Rectal smooth muscle tissue (tissue), 1 donor: ENCODE results near the gene BRAT1.

Experiments
- H3K27ac ChIP-seq: one replicate; pipeline ENCODE4 v1.7.0; 2013; ENCODE audit warnings: low read depth, low read length, inconsistent platforms
- H3K27me3 ChIP-seq: one replicate; pipeline ENCODE4 v1.7.0; 2013; ENCODE audit warnings: low read length; ENCODE audit not compliant: control insufficient read depth, insufficient read depth
- H3K36me3 ChIP-seq: one replicate; pipeline ENCODE4 v1.7.0; 2013; ENCODE audit warnings: low read length; ENCODE audit not compliant: control insufficient read depth, insufficient read depth
- H3K4me1 ChIP-seq: one replicate; pipeline ENCODE4 v1.7.0; 2013; ENCODE audit warnings: low read length; ENCODE audit not compliant: control insufficient read depth, insufficient read depth
- H3K4me3 ChIP-seq: one replicate; pipeline ENCODE4 v1.7.0; 2013; ENCODE audit warnings: low read length
- H3K9ac ChIP-seq: one replicate; pipeline ENCODE4 v1.7.0; 2013; ENCODE audit warnings: low read length

Gene BRAT1

DNA sequence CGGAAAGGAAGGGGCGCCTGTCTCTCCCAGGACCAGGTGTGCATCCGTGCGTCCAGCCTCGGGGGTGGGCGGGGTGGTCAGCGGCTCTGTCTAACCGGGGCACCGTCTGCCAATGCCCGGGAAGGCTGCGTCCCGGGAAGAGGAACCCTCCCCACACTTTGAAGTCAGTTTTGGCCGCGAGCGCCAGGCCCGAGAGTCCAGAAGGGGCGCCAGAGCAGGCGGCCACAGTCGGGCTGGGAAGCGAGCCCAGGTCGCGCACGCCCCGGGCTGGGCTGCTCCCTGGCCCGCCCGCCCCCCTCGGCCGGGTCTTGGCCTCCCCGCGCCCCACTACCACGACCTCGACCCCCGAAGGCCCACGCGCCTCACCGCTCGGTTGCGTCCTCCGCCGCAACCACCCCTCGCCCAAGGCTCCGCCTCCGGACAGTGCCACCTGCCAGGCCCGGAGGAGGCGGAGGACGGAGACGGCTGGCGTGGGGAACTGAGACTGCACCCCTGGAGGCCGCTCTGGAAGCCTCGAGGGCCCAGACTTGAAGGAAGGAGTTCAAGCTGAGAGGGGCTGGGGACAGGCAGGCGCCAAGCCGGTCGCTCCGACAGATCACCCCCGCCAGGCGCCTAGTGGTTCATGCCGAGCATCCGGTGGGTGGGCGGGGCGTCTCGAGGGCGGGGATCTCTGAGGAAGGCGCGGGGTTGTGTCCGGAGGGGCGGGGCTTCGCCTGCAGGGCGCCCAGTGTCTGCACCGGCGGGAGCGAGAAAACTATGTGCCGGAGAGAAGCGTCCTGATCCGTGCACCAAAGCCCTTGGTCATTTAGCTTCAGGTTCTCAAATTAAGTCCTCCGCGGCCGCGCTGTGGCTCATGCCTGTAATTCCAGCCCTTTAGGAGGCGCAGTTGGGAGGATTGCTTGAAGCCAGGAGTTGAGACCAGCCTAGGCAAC, at the start of gene BRAT1:
BRAT1 (minus strand) TSS at position 404 of the 932 bp plus-strand sequence. CDS start 1,093 bp downstream, outside the sequence.
- H3K4me1 ChIP-seq: peaks cover 9% of the 10 kb centered on the region
- no peaks in the 10 kb centered on the region for H3K36me3 ChIP-seq
- H3K4me3 ChIP-seq: peak within 1 kb of the TSS; percentile 90
- peak within 1 kb of the TSS; percentile 95 for H3K9ac ChIP-seq
- peak within 1 kb of the TSS; percentile 99 for H3K27ac ChIP-seq
- no peaks in the 10 kb centered on the region for H3K27me3 ChIP-seq

DNA sequence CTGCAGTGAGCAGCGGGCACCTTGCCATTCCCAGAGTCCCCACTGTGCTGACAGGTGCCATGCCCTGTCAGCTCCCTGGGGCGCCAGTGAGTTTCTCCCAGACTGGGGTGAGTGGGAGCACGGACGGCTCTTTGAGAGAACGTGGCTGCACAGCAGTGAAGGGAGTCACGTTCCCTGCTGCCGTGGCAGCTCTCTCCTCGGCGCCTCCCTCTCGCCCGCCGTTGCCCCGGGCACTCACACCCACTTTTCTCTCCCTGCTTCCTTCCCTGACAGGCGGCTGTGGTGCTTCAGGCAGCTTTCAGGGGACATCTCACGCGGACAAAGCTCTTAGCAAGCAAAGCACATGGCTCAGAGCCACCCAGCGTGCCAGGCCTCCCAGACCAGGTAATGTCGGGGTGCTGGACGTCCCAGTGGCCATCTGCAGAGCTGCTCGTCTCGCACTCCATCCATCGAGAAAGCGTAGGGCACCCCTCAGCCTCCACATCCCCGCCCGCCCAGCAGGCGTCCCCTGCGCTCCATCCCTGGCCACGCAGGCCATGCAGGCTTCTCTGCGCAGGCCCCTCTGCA, 49.4 kb upstream of the BRAT1 start:
- Histone ChIP-seq H3K4me1 (no peaks in the 10 kb centered on the region), H3K36me3 (peaks cover 9% of the 10 kb centered on the region), H3K27me3 (no peaks in the 10 kb centered on the region), H3K4me3 (no peak overlapping the region), H3K9ac (no peak overlapping the region), H3K27ac (no peak overlapping the region)

DNA sequence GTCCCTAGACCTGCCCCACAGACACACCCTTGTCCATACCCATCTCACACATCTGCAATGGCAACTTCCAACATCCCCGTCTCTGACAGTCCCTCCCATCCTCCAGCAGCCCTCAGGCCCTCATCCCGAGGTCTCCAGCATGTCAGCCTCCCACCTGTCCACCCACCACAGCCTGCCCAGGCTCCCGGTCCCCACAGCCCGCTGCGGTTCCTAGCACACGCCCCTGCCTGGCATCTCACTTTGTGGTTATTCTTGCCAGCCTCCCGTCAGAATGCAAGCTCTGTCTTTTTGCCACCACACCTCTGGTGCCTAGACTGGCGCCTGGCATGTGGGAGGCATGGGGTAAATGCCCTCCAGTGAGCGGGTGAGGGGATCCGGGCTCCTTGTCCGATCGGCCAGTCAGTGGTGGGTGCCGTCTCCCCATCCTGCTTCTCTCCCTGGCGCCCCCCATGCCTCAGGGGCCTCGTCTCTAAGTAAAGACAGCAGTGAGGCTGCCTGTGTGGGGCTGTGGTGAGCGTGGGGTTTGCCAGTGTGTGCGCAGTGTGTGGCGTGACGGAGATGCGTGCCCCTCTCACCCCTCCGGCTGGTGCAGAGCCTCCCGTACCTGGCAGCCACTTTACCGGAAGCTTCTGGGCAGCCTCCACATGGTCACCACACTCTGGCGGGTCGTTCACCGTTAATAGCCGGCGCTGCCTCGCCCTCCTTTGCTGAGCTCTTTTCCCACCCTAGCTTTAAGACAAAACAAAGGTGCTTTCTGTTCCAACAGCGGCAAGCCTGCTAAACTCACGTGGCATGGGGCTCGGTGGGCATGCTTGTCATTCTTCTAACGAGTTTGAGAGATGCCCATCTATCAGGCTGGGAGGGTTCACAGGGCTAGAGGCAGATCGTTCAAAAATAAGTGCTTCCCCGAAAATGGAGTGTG, 48.0 kb upstream of the BRAT1 start:
- peaks cover 11% of the 10 kb centered on the region for H3K36me3 ChIP-seq

DNA sequence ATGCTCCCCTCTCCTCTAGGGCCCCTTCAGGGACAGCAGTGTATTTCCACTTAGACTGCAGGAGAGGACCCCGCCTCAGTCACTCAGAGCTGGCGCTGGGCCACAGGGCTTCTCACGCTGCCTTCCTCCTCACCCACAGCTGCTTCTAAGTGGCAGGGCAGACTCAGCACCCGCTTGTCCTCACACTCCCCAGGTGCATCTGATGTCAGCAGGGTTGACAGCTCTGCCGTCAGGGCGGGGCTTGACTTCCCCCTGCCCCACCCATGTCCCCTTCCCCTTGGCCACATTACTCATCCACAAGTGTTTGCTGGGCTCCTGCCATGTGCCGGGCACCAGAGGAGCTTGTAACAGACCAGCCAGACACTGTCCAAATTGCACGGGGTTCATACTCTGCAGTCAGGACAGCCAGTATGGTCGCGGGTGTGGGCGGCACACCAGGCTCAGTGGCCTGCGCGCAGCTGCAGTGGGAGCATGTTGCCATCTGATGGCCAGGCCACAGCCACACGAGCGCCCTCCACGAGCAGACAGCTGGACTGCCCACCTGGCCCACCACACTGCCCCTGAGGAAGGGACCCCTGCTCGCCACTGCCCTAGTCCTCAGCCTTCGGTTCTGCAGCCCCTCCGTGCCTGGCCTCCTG, 47.2 kb upstream of the BRAT1 start:
- Histone ChIP-seq H3K4me1 (no peaks in the 10 kb centered on the region), H3K9ac (no peak overlapping the region), H3K27me3 (no peaks in the 10 kb centered on the region), H3K4me3 (no peak overlapping the region), H3K27ac (no peak overlapping the region), H3K36me3 (peaks cover 11% of the 10 kb centered on the region)

More for the DNA sequence above, 48.0 kb upstream of the BRAT1 start:
- no peaks in the 10 kb centered on the region for H3K4me1 ChIP-seq
- H3K27me3 ChIP-seq: no peaks in the 10 kb centered on the region
- no peak overlapping the region for H3K9ac ChIP-seq
- H3K27ac ChIP-seq: no peak overlapping the region
- no peak overlapping the region for H3K4me3 ChIP-seq

DNA sequence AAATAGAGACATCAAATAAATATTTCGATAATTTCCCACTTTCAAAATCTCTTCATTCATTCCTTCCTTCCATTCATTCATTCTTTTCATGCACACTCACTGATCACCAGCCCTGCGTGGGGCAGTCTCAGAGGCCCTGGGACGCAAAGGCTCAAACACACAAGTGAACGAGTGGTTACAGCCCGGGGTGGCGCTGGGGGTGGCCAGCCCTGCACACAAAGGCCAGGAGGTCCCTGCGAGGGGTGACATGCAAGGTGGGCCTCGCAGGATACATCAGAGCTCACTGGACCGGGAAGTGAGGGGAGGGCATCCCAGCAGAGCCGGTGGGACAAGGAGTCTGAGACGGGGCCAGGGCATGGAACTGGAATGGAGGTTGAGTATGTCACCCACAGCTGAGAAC, 46.6 kb upstream of the BRAT1 start:
- Histone ChIP-seq H3K4me3 (no peak overlapping the region), H3K27me3 (no peaks in the 10 kb centered on the region), H3K4me1 (no peaks in the 10 kb centered on the region), H3K27ac (no peak overlapping the region), H3K9ac (no peak overlapping the region), H3K36me3 (peaks cover 11% of the 10 kb centered on the region)

DNA sequence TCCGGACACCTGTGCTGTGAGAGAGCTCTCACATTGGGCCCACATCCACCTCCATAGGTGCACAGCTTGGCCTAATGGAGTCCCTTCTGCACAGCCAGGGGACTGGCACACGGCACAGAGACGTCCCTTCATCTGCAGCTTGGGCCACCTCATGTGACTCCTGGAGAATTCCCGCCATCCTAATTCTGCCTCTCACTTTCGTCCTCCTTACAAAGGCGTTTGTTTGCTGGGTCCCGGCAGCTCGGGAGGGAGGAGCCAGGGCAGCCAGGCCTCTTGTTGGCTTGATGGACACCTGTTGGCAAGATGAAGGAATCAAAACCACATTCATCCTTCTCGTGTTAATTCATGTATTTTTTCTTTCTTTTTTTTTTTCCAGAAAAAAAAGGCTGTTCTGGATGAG, 45.7 kb upstream of the BRAT1 start:
- Histone ChIP-seq H3K27me3 (no peaks in the 10 kb centered on the region), H3K4me1 (no peaks in the 10 kb centered on the region), H3K27ac (no peak overlapping the region), H3K4me3 (no peak overlapping the region), H3K9ac (no peak overlapping the region), H3K36me3 (peaks cover 11% of the 10 kb centered on the region)

DNA sequence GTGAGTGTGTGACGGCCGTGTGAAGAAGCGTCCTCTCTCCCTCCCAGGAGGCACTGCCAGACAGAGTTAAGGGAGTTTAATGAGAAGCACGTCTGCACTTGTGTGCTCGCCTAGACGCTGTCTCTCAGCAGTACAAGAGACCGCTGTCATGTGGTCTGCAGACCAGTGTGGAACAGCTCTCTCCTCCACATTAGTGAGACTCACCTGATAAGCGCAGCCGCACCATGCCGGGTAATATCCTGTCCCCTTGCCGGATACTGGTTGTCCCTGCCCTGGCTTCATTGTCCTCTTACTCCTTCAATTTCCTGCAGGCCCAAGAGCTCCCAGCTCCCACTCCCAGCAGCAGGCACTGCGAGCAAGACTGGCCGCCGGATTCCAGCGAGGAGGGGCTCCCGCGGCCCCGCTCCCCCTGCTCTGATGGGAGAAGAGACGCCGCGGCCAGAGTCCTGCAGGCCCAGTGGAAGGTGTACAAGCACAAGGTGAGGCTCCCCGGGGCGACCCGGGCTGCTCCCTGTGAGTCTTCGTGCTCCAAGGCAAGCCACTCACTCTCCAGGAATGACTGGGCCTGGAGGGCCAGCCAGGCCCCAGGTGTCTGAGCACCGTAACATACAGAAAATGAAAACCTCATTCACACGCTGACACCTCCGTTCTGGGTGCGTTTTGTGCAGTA, 43.0 kb upstream of the BRAT1 start:
- Histone ChIP-seq H3K27me3 (no peaks in the 10 kb centered on the region), H3K36me3 (peaks cover 21% of the 10 kb centered on the region), H3K4me3 (no peak overlapping the region)

DNA sequence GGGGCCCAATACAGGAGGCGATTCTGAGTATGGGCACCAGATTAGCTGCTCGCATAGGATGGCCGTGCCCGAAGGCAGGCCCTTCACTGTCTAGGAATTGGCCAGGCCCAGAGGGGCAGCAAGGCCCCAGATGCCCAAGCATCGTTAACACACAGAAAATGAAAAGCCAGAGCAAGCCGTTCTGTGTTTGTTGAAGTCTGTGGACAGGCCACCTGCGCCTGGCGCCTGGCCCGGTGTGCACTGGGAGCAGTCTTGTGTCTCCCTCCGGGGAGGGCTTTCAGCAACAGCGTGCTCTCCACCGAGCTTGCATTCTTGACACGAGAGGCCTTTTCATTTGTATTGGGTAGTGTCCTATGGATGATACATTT, 41.9 kb upstream of the BRAT1 start:
- Histone ChIP-seq H3K4me3 (no peak overlapping the region), H3K27me3 (no peaks in the 10 kb centered on the region), H3K27ac (no peak overlapping the region), H3K9ac (no peak overlapping the region), H3K36me3 (peaks cover 25% of the 10 kb centered on the region), H3K4me1 (no peaks in the 10 kb centered on the region)

More for the DNA sequence above, 43.0 kb upstream of the BRAT1 start:
- Histone ChIP-seq H3K27ac (no peak overlapping the region), H3K9ac (no peak overlapping the region), H3K4me1 (no peaks in the 10 kb centered on the region)

DNA sequence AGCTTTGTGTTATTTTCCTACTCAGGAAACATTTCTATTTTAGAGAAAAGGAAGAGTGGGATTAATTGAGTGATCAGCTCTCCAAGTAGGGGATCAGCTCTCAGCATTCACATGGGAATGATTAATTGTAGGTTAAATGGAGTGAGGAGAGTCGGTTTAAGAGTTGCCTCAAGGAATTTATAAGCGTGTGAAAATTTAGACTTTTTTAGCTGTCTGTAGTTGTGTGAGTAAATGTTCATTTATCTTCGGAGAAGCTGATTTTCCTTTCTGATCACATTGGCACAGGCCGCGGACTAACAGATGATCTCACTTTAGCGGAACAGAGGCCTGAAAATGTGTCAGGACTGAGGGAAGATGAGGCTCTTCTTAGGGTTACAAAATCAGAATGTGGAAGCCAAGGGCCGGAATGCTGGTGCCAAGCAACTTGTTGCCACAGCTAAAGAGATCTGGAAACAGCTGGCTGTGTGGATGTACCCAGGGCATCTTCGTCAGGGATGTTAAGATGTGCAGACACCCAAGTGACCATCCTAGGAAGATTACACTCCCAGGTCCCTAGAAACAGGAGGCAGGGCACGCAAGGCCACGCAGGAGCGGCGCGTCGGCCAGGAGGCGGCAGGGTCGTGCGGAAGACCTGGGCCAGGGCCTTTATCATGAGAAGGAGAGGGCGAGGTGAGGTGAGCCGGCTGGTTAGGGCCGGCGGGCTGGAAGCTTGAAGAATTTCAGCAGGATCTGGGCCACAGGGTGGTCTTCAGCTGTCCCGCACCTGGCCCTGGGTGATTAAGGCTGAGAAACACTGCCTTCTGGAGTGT, 41.3 kb upstream of the BRAT1 start:
- Histone ChIP-seq H3K4me3 (no peak overlapping the region), H3K27me3 (no peaks in the 10 kb centered on the region), H3K36me3 (peaks cover 25% of the 10 kb centered on the region), H3K4me1 (no peaks in the 10 kb centered on the region), H3K9ac (no peak overlapping the region), H3K27ac (no peak overlapping the region)

DNA sequence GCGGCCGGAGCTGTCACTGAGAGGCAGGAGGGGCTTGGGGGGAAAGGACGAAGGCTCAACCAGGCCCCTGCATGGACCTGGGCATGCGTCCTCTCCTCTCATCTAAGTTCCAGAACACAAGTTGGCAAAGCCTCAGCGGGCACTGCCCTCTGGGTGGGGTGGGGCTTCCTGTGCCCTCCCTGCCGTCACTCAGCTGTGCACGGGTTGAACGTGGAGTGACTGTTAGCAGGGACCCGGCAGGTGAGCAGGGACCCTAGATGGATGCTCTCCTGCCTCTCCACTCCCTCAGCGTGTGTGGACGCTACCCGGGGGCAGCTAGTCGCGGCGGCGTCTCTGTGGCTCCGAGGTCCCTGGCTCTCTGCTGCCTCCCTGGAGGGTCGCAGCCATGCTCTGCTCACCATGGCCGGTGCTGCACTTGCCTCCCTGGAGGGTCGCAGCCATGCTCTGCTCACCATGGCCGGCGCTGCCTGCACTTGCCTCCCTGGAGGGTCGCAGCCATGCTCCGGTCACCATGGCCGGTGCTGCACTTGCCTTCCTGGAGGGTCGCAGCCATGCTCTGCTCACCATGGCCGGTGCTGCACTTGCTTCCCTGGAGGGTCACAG, 40.0 kb upstream of the BRAT1 start:
- H3K4me3 ChIP-seq: no peak overlapping the region
- no peaks in the 10 kb centered on the region for H3K27me3 ChIP-seq
- H3K27ac ChIP-seq: no peak overlapping the region
- peaks cover 18% of the 10 kb centered on the region for H3K36me3 ChIP-seq
- no peak overlapping the region for H3K9ac ChIP-seq
- H3K4me1 ChIP-seq: no peaks in the 10 kb centered on the region

DNA sequence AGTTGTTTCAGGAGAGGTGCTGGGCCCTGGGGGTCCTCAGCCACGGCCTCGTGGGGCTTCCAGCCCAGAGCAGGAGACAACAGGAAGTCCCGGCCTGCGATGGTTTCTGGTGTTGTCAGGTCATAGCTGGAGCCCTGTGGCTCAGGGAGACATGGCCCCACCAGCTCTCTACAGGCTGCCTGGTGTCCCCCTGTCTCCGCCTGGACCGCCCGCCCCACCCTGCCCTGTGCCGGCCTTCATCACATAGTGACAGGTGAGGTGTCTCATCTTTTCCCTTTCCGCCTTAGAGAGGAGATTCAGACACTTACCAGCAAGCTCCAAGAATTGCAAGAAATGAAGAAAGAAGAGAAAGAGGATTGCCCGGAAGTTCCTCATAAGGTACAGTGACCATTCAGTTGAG, 39.3 kb upstream of the BRAT1 start:
- Histone ChIP-seq H3K36me3 (peaks cover 22% of the 10 kb centered on the region), H3K27ac (no peak overlapping the region), H3K9ac (no peak overlapping the region)

More for the DNA sequence above, 39.3 kb upstream of the BRAT1 start:
- Histone ChIP-seq H3K4me3 (no peak overlapping the region), H3K27me3 (no peaks in the 10 kb centered on the region), H3K4me1 (no peaks in the 10 kb centered on the region)
